HCT116 (cell line): Measurements from ENCODE around the gene LTB4R. TPM values are rescaled to one million over a fixed set of nuclear protein-coding genes. Genes with fewer than 3 reads are reported as not detected.

ENCODE experiments used
- ATAC-seq: fragments of 200-7000 bp; cut with Tn5 transposase; 2 replicates; pipeline ENCODE4 v1.9.1; 2020; ENCODE audit warnings: mild to moderate bottlenecking, moderate library complexity
- BruUV-seq: library from RNA; stranded (reverse); fragments of 400-500 nt; replicated peaks from 2 replicates; lab custom pipeline; 2021; lab: Mats Ljungman, UMichigan
- CTCF ChIA-PET: fragments of 300-600 bp; sonication (Branson Sonifier 250); formaldehyde crosslinking; loops from one replicate; lab custom pipeline; 2021; ENCODE audit warnings: antibody characterized with exemption; lab: Charles Lee
- POLR2A ChIA-PET: fragments of 300-600, 350-600 bp; sonication (Branson Sonifier 250); formaldehyde crosslinking; loops from one replicate; lab custom pipeline; 2021; ENCODE audit warnings: antibody characterized with exemption; lab: Charles Lee
- RAD21 ChIA-PET, 2 experiments: fragments of 300-600 bp; sonication (Branson Sonifier 250); formaldehyde crosslinking; loops; one replicate each; lab custom pipeline; 2023; ENCODE audit warnings: low total read pairs in 2 of 2; ENCODE audit not compliant: uncharacterized antibody in 2 of 2, unreplicated experiment in 2 of 2, low non-redundant PET in 1 of 2; lab: Charles Lee
- DNase-seq: peaks from one replicate; pipeline ENCODE4 v3.0.0-alpha.2; 2010; ENCODE audit warnings: low read depth, low spot score
- H2AFZ ChIP-seq: fragments of 200-600 bp; shearing (Covaris generic), sonication (generic); 2 replicates; pipeline ENCODE4 v1.6.1; 2017; ENCODE audit warnings: low read depth, mixed run types, mixed read lengths, antibody characterized with exemption, low read length; ENCODE audit not compliant: poor library complexity, severe bottlenecking
- H3K27ac ChIP-seq: 2 replicates; pipeline ENCODE4 v1.5.1; 2012; ENCODE audit warnings: low read depth, low read length
- H3K27me3 ChIP-seq: fragments of 200-600 bp; sonication (generic); 2 replicates; pipeline ENCODE4 v1.6.1; 2016; ENCODE audit warnings: mixed run types, low read length, mixed read lengths; ENCODE audit not compliant: insufficient read depth
- H3K36me3 ChIP-seq, 2 experiments: fragments of 200-500 bp in 1 of 2; fragments of 200-600 bp in 1 of 2; sonication (Bioruptor generic) in 1 of 2; sonication (generic) in 1 of 2; 2 replicates each; pipeline versions ENCODE4 v1.5.1 to v1.6.1; 2014 to 2016; ENCODE audit warnings: low read length in 2 of 2, inconsistent platforms in 1 of 2, mixed read lengths in 1 of 2, mixed run types in 1 of 2; ENCODE audit not compliant: insufficient read depth in 2 of 2, control insufficient read depth in 1 of 2
- H3K4me1 ChIP-seq, 2 experiments: fragments of 200-600 bp in 1 of 2; sonication (generic) in 1 of 2; 2 replicates each; pipeline versions ENCODE4 v1.5.1 to v1.6.1; 2012 to 2017; ENCODE audit warnings: low read length in 2 of 2, inconsistent platforms in 1 of 2, mild to moderate bottlenecking in 1 of 2, mixed read lengths in 1 of 2, mixed run types in 1 of 2, moderate library complexity in 1 of 2; ENCODE audit not compliant: insufficient read depth in 2 of 2, control insufficient read depth in 1 of 2
- H3K4me2 ChIP-seq: fragments of 200-600 bp; sonication (generic); 2 replicates; pipeline ENCODE4 v1.6.1; 2017; ENCODE audit warnings: mixed run types, low read length, mixed read lengths
- H3K4me3 ChIP-seq, 2 experiments: fragments of 200-600 bp in 1 of 2; sonication (generic) in 1 of 2; replicated peaks in 1 of 2; 2 replicates each; pipeline ENCODE4 v1.5.1; 2011 to 2016; ENCODE audit warnings: low read length in 2 of 2, control low read depth in 1 of 2, low read depth in 1 of 2, mild to moderate bottlenecking in 1 of 2, mixed read lengths in 1 of 2, mixed run types in 1 of 2
- H3K79me2 ChIP-seq: fragments of 200-600 bp; sonication (generic); 2 replicates; pipeline ENCODE4 v1.6.1; 2017; ENCODE audit warnings: mild to moderate bottlenecking, mixed run types, low read length, moderate library complexity, mixed read lengths; ENCODE audit not compliant: insufficient read depth
- H3K9ac ChIP-seq: fragments of 200-600 bp; sonication (generic); 2 replicates; pipeline ENCODE4 v1.6.1; 2016; ENCODE audit warnings: low read length, mixed read lengths
- H3K9me2 ChIP-seq: fragments of 200-600 bp; sonication (generic), shearing (Covaris generic); 2 replicates; pipeline ENCODE4 v1.6.1; 2017; ENCODE audit warnings: mixed run types, mild to moderate bottlenecking, moderate library complexity; ENCODE audit not compliant: insufficient read depth
- H3K9me3 ChIP-seq, 2 experiments: fragments of 200-500 bp in 1 of 2; fragments of 200-600 bp in 1 of 2; sonication (Bioruptor generic) in 1 of 2; sonication (generic) in 1 of 2; 2 replicates each; pipeline ENCODE4 v1.6.1; 2014 to 2017; ENCODE audit warnings: low read length in 2 of 2, mixed read lengths in 2 of 2, inconsistent platforms in 1 of 2, low read depth in 1 of 2, mild to moderate bottlenecking in 1 of 2, mixed run types in 1 of 2, moderate library complexity in 1 of 2; ENCODE audit not compliant: control insufficient read depth in 1 of 2, insufficient read depth in 1 of 2
- H4K20me1 ChIP-seq: fragments of 200-600 bp; sonication (generic), shearing (Covaris generic); 2 replicates; pipeline ENCODE4 v1.6.1; 2017; ENCODE audit warnings: mixed run types, mild to moderate bottlenecking, moderate library complexity; ENCODE audit not compliant: insufficient read depth
- CBX3 ChIP-seq: IDR thresholded peaks from 2 replicates; pipeline ENCODE4 v1.6.1; 2012; ENCODE audit warnings: low read depth
- EGR1 ChIP-seq: IDR thresholded peaks from 2 replicates; pipeline ENCODE4 v1.6.1; 2012; ENCODE audit warnings: low read depth
- EZH2 ChIP-seq: fragments of 200-600 bp; sonication (generic); IDR thresholded peaks from 2 replicates; pipeline ENCODE4 v1.6.1; 2017; ENCODE audit warnings: antibody characterized with exemption, mixed run types
- JUND ChIP-seq: IDR thresholded peaks from 2 replicates; pipeline ENCODE4 v1.6.1; 2012
- MAX ChIP-seq: IDR thresholded peaks from 2 replicates; pipeline ENCODE4 v1.6.1; 2012
- POLR2A ChIP-seq: IDR thresholded peaks from 2 replicates; pipeline ENCODE4 v1.7.0; 2011; ENCODE audit warnings: borderline replicate concordance; ENCODE audit not compliant: insufficient read depth, insufficient read length; ENCODE audit errors: extremely low read depth
- RAD21 ChIP-seq: IDR thresholded peaks from 2 replicates; pipeline ENCODE4 v1.6.1; 2012; ENCODE audit warnings: low read depth, mild to moderate bottlenecking
- REST ChIP-seq: IDR thresholded peaks from 2 replicates; pipeline ENCODE4 v1.6.1; 2012; ENCODE audit warnings: low read depth
- SIN3A ChIP-seq: IDR thresholded peaks from 2 replicates; pipeline ENCODE4 v1.6.1; 2012; ENCODE audit warnings: low read depth
- SRF ChIP-seq: IDR thresholded peaks from 2 replicates; pipeline ENCODE4 v1.6.1; 2012; ENCODE audit warnings: low read depth
- TCF7L2 ChIP-seq: IDR thresholded peaks from 2 replicates; pipeline ENCODE4 v1.7.0; 2011; ENCODE audit warnings: borderline replicate concordance, inconsistent platforms; ENCODE audit not compliant: insufficient read depth, insufficient read length; ENCODE audit errors: extremely low read depth
- ZBTB33 ChIP-seq: IDR thresholded peaks from 2 replicates; pipeline ENCODE4 v1.6.1; 2011; ENCODE audit warnings: mild to moderate bottlenecking, low read length, moderate library complexity; ENCODE audit not compliant: insufficient replicate concordance; ENCODE audit errors: extremely low read depth
- ZNF274 ChIP-seq: fragments of 200-500 bp; sonication (Bioruptor generic); IDR thresholded peaks from 2 replicates; pipeline ENCODE4 v1.6.1; 2014; ENCODE audit warnings: mild to moderate bottlenecking, low read depth, low read length, inconsistent platforms
- intact Hi-C: fragments of 100-400 bp; cut with micrococcal nuclease; formaldehyde crosslinking; loops from 2 replicates; pipeline ENCODE4 v1.10.0; 2022
- total RNA-seq: library from RNA; stranded (reverse); gene quantifications from one replicate; pipeline ENCODE4 v1.2.1, GENCODE V29; 2021; ENCODE audit not compliant: unreplicated experiment

The LTB4R gene
- total RNA-seq, 1 experiment from 2014 or later: 14.8 TPM

GRCh38 chr14:24361326-24361725 lies 50.0 kb downstream of the LTB4R start:
- Histone ChIP-seq H3K4me1 (peaks cover 7 to 16% of the 10 kb centered on the region in 2 experiments), H3K79me2 (no peaks in the 10 kb centered on the region), H4K20me1 (no peaks in the 10 kb centered on the region), H3K27me3 (no peaks in the 10 kb centered on the region), H3K27ac (no peak overlapping the region), H3K9me2 (no peaks in the 10 kb centered on the region), H3K4me3 (no peak overlapping the region), H3K36me3 (no peaks in the 10 kb centered on the region), H2AFZ (no peak overlapping the region), H3K4me2 (no peak overlapping the region), H3K9me3 (no peaks in the 10 kb centered on the region), H3K9ac (no peak overlapping the region)
- BruUV-seq: no TSS peak
- ATAC-seq (no peak), DNase-seq (no peak)
- RAD21 ChIA-PET: no interaction called here
- intact Hi-C loops: no loop called here
- CTCF ChIA-PET: interaction anchor here (1.5 to 2.8 kb wide), 2 partner anchors 28 to 70 kb away, joined by 8 to 12 read pairs; no protein-coding TSS in a partner anchor
- POLR2A ChIA-PET: interaction anchor here (1.1 kb wide), 2 partner anchors 24 to 75 kb away, joined by 3 read pairs; no protein-coding TSS in a partner anchor
- no peak for TF ChIP-seq JUND
- no peak for TF ChIP-seq POLR2A
- TF ChIP-seq EZH2: no peak
- no peak for TF ChIP-seq TCF7L2
- TF ChIP-seq REST: no peak
- no peak for TF ChIP-seq EGR1
- no peak for TF ChIP-seq MAX
- TF ChIP-seq SIN3A: no peak
- TF ChIP-seq SRF: no peak
- TF ChIP-seq RAD21: no peak
- TF ChIP-seq CBX3: no peak
- TF ChIP-seq ZNF274: no peak
- TF ChIP-seq ZBTB33: no peak
